MCF 10A (cell line): ENCODE measurements around the gene ZNF302. TPM values are rescaled to one million over a fixed set of nuclear protein-coding genes. Genes with fewer than 3 reads are reported as not detected.

Source experiments
- BruUV-seq: library from RNA; stranded (reverse); fragments of 400-500 nt; replicated peaks from 2 replicates; lab custom pipeline; 2021; lab: Mats Ljungman, UMichigan
- CTCF ChIA-PET: fragments of 300-600 bp; sonication (Branson Sonifier 250); formaldehyde crosslinking; extraction: SDS; loops from one replicate; lab custom pipeline; 2021; ENCODE audit warnings: antibody characterized with exemption, inconsistent platforms; lab: Yijun Ruan, JAX
- POLR2A ChIA-PET: fragments of 300-600, 350-650 bp; sonication (Branson Sonifier 250); formaldehyde crosslinking; extraction: SDS; loops from one replicate; lab custom pipeline; 2020; ENCODE audit warnings: antibody characterized with exemption, inconsistent platforms; lab: Yijun Ruan, JAX
- DNase-seq: peaks from one replicate; pipeline ENCODE4 v3.0.0-alpha.2; 2018; ENCODE audit not compliant: unreplicated experiment
- H3K27ac Mint-ChIP-seq: one replicate; pipeline ENCODE4 v1.8.0; 2022; ENCODE audit warnings: mild to moderate bottlenecking, low read depth, mixed read lengths; ENCODE audit not compliant: unreplicated experiment
- H3K27me3 Mint-ChIP-seq: one replicate; pipeline ENCODE4 v1.8.0; 2022; ENCODE audit warnings: mixed read lengths; ENCODE audit not compliant: insufficient read depth, unreplicated experiment
- H3K36me3 Mint-ChIP-seq: one replicate; pipeline ENCODE4 v1.8.0; 2022; ENCODE audit warnings: mild to moderate bottlenecking, moderate library complexity, mixed read lengths; ENCODE audit not compliant: insufficient read depth, unreplicated experiment
- H3K4me1 Mint-ChIP-seq: one replicate; pipeline ENCODE4 v1.8.0; 2022; ENCODE audit warnings: mixed read lengths; ENCODE audit not compliant: insufficient read depth, unreplicated experiment
- H3K4me3 Mint-ChIP-seq: one replicate; pipeline ENCODE4 v1.8.0; 2022; ENCODE audit warnings: mild to moderate bottlenecking, moderate library complexity, mixed read lengths; ENCODE audit not compliant: unreplicated experiment
- H3K9me3 Mint-ChIP-seq: one replicate; pipeline ENCODE4 v1.8.0; 2022; ENCODE audit warnings: mixed read lengths; ENCODE audit not compliant: unreplicated experiment
- intact Hi-C: fragments of 100-400 bp; cut with micrococcal nuclease; formaldehyde crosslinking; loops from 2 replicates; pipeline ENCODE4 v1.14.1; 2022
- total RNA-seq: library from RNA; stranded (reverse); gene quantifications from 2 replicates; pipeline ENCODE4 v1.2.3, GENCODE V29; 2022
- TF ChIP-seq, protein P1 (sequence below): fragments of 200-600 bp; IDR thresholded peaks from one replicate; pipeline ENCODE4 v1.8.0; 2022; ENCODE audit warnings: antibody characterized with exemption, mild to moderate bottlenecking; ENCODE audit not compliant: unreplicated experiment

Gene ZNF302
- total RNA-seq, 1 experiment from 2014 or later: 3.9 TPM

DNA sequence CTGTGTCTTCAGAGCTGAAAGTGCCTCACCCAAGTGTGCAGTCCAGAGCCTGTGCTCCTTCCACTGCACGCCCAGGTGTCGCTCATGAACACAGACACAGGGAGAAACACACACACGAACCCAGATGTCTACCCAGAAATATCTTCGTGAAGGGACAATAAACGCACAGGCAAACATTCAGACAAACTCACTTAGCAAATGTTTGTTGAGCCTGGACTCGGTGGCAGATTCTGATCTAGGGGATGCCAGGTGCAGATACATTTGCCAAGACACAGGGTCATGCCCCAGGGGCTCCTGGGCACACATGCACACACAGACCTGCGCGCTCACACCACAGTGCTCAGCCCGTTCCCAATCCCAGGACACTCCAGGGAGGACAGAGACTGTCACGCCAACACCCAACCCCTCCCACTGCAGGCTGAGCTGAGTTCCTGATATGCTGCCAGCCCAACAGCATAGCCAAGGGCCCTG, 32.5 kb upstream of the ZNF302 start:
- no peak for DNase-seq
- peaks cover 9% of the 10 kb centered on the region for H3K9me3 Mint-ChIP-seq
- CTCF ChIA-PET: interaction anchor here (1.3 kb wide), 1 partner anchor 19 kb away, joined by 3 read pairs; no protein-coding TSS in a partner anchor

DNA sequence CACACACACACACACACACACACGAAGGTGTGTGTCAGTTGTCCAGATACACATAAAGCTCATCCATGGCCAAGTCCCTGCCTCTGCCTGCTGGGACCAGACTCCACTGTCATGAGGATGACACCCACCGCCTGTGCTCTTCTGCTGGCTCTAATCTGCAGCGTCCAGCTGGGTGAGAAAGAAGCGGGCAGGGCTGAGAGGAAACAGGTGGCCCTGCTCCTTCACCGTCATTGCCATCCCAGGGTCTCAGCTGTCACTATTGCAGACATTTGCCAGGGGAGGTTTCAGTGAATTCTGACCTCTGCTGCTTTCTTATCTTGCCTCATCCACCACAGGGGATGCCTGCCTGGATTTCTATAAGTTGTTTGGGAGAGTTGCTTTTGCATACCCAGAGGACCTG, 31.9 kb upstream of the ZNF302 start:
- H3K27me3 Mint-ChIP-seq: no peaks in the 10 kb centered on the region
- ChIA-PET CTCF (interaction anchor here (1.3 kb wide), 1 partner anchor 18 kb away, joined by 3 read pairs; no protein-coding TSS in a partner anchor), POLR2A (no interaction called here)
- H3K36me3 Mint-ChIP-seq: peaks cover 4% of the 10 kb centered on the region
- H3K4me3 Mint-ChIP-seq: no peak overlapping the region
- TF ChIP-seq, protein P1, sequence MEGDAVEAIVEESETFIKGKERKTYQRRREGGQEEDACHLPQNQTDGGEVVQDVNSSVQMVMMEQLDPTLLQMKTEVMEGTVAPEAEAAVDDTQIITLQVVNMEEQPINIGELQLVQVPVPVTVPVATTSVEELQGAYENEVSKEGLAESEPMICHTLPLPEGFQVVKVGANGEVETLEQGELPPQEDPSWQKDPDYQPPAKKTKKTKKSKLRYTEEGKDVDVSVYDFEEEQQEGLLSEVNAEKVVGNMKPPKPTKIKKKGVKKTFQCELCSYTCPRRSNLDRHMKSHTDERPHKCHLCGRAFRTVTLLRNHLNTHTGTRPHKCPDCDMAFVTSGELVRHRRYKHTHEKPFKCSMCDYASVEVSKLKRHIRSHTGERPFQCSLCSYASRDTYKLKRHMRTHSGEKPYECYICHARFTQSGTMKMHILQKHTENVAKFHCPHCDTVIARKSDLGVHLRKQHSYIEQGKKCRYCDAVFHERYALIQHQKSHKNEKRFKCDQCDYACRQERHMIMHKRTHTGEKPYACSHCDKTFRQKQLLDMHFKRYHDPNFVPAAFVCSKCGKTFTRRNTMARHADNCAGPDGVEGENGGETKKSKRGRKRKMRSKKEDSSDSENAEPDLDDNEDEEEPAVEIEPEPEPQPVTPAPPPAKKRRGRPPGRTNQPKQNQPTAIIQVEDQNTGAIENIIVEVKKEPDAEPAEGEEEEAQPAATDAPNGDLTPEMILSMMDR: no peak
- BruUV-seq: no TSS peak
- H3K9me3 Mint-ChIP-seq: peaks cover 9% of the 10 kb centered on the region
- intact Hi-C loops: no loop called here
- no peak overlapping the region for H3K27ac Mint-ChIP-seq
- no peaks in the 10 kb centered on the region for H3K4me1 Mint-ChIP-seq
- no peak for DNase-seq

More for the DNA sequence above, 32.5 kb upstream of the ZNF302 start:
- TF ChIP-seq, protein P1: no peak
- Mint-ChIP-seq H3K4me3 (no peak overlapping the region), H3K27ac (no peak overlapping the region), H3K27me3 (no peaks in the 10 kb centered on the region), H3K36me3 (peaks cover 4% of the 10 kb centered on the region), H3K4me1 (no peaks in the 10 kb centered on the region)
- intact Hi-C loops: no loop called here
- no TSS peak for BruUV-seq
- POLR2A ChIA-PET: no interaction called here

DNA sequence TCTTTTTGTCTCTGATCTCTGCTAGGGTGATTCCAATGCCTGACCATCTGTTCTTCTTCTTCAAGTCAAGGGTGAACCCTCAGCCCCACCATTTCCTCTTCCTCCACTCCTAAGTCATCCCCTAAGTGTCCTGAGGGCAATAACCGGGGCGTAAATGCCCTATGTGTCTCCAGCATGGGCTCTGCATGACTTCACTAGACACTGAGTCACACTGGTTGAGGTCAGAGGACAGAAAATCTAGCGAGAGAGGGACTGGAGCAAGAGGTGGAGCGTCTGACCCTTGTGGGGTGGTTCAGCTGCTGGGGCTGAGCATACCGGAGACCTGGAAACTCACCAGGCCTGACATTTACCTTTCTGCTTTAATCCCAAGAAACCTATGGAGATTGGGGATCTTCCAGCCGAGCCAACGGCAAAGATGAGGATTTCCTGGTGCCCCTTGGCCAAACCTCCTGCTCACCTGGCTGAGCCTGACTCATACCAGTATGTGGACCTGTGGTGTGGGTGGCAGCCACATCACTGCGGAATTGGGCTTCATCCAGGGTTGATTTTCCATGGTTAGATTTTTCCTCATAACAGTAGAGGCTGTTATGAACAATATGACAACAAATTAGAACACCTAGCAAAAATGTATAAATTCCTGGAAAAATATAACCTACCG, 27.5 kb upstream of the ZNF302 start:
- TF ChIP-seq, protein P1: no peak
- H3K4me3 Mint-ChIP-seq: no peak overlapping the region
- no peak for DNase-seq
- peaks cover 4% of the 10 kb centered on the region for H3K36me3 Mint-ChIP-seq
- H3K9me3 Mint-ChIP-seq: peaks cover 23% of the 10 kb centered on the region
- POLR2A ChIA-PET: no interaction called here
- no peaks in the 10 kb centered on the region for H3K27me3 Mint-ChIP-seq
- CTCF ChIA-PET: no interaction called here
- H3K27ac Mint-ChIP-seq: no peak overlapping the region
- BruUV-seq: no TSS peak
- no peaks in the 10 kb centered on the region for H3K4me1 Mint-ChIP-seq
- intact Hi-C loops: no loop called here

DNA sequence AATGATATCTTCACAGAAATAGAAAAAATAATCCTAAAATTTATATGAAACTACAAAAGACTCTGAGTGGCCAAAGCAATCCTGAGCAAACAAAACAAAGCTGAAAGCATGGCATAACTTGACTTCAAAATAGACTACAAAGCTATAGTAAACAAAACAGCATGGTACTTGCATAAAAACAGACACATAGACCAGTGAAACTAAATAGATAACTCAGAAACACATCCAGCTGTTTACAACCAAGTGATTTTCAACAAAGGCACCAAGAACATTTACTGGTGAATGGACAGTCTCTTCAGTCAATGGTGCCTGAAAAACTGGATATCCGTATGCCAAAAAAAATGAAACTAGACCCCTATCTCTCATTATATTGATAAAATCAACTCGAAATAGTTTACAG, 25.7 kb upstream of the ZNF302 start:
- no peak overlapping the region for H3K4me3 Mint-ChIP-seq
- ChIA-PET POLR2A (no interaction called here), CTCF (interaction anchor here (0.7 kb wide), 1 partner anchor 393 kb away, joined by 3 read pairs; no protein-coding TSS in a partner anchor)
- no peaks in the 10 kb centered on the region for H3K4me1 Mint-ChIP-seq
- H3K27ac Mint-ChIP-seq: no peak overlapping the region
- H3K27me3 Mint-ChIP-seq: no peaks in the 10 kb centered on the region
- TF ChIP-seq, protein P1: no peak
- DNase-seq: no peak
- BruUV-seq: no TSS peak
- peaks cover 23% of the 10 kb centered on the region for H3K9me3 Mint-ChIP-seq
- intact Hi-C loops: no loop called here
- peaks cover 4% of the 10 kb centered on the region for H3K36me3 Mint-ChIP-seq
